Measurements from ENCODE around the gene CEP44. TPM values are rescaled to one million over a fixed set of nuclear protein-coding genes. Genes with fewer than 3 reads are reported as not detected.

CEP44 gene
- total RNA-seq, 1 experiment from 2014 or later = 20.0 TPM

GRCh38 chr4:174307694-174308093, 24.0 kb downstream of the CEP44 start:
- intact Hi-C loops (cut with micrococcal nuclease; ENCODE audit: unreplicated experiment) = no loop called here
- Histone ChIP-seq H3K9me3 (no peaks in the 10 kb centered on the region), H3K36me3 (ENCODE audit: control insufficient read depth, insufficient read depth, low read length) (no peaks in the 10 kb centered on the region), H3K4me1 (no peaks in the 10 kb centered on the region), H3K27me3 (replicated peaks; ENCODE audit: control insufficient read depth, insufficient read depth, low read length) (no peaks in the 10 kb centered on the region), H3K4me3 (ENCODE audit: low read depth, low read length) (no peak overlapping the region)
- Mint-ChIP-seq H3K4me1 (ENCODE audit: low read depth, unreplicated experiment) (no peaks in the 10 kb centered on the region), H3K36me3 (ENCODE audit: insufficient read depth, unreplicated experiment) (no peaks in the 10 kb centered on the region), H3K9me3 (ENCODE audit: unreplicated experiment) (no peaks in the 10 kb centered on the region), H3K4me3 (ENCODE audit: unreplicated experiment) (no peak overlapping the region), H3K27me3 (ENCODE audit: insufficient read depth, unreplicated experiment) (no peaks in the 10 kb centered on the region), H3K27ac (ENCODE audit: unreplicated experiment) (no peak overlapping the region)
- ChIA-PET CTCF (no interaction called here), POLR2A (no interaction called here)
- no TSS peak for BruUV-seq (replicated peaks)
- TF ChIP-seq CTCF (IDR thresholded peaks at IDR 0.05; ENCODE audit: insufficient read depth in 1 of 2, low read depth in 1 of 2, low read length in 1 of 2, severe bottlenecking in 1 of 2, unreplicated experiment in 1 of 2) = no peak
- DNase-seq = no peak

GRCh38 chr4:174312993-174313392, 29.3 kb downstream of the CEP44 start:
- no peaks in the 10 kb centered on the region for H3K9me3 ChIP-seq
- no peak for TF ChIP-seq CTCF (IDR thresholded peaks at IDR 0.05; ENCODE audit: insufficient read depth in 1 of 2, low read depth in 1 of 2, low read length in 1 of 2, severe bottlenecking in 1 of 2, unreplicated experiment in 1 of 2)
- DNase-seq = no peak
- no peak overlapping the region for H3K4me3 ChIP-seq (ENCODE audit: low read depth, low read length)
- ChIA-PET POLR2A (no interaction called here), CTCF (no interaction called here)
- Mint-ChIP-seq H3K27ac (ENCODE audit: unreplicated experiment) (no peak overlapping the region), H3K9me3 (ENCODE audit: unreplicated experiment) (no peaks in the 10 kb centered on the region), H3K36me3 (ENCODE audit: insufficient read depth, unreplicated experiment) (no peaks in the 10 kb centered on the region), H3K4me3 (ENCODE audit: unreplicated experiment) (no peak overlapping the region), H3K4me1 (ENCODE audit: low read depth, unreplicated experiment) (no peaks in the 10 kb centered on the region), H3K27me3 (ENCODE audit: insufficient read depth, unreplicated experiment) (no peaks in the 10 kb centered on the region)
- intact Hi-C loops (cut with micrococcal nuclease; ENCODE audit: unreplicated experiment) = no loop called here
- H3K36me3 ChIP-seq (ENCODE audit: control insufficient read depth, insufficient read depth, low read length) = no peaks in the 10 kb centered on the region
- no peaks in the 10 kb centered on the region for H3K27me3 ChIP-seq (replicated peaks; ENCODE audit: control insufficient read depth, insufficient read depth, low read length)
- H3K4me1 ChIP-seq = no peaks in the 10 kb centered on the region
- BruUV-seq (replicated peaks) = no TSS peak

- Mint-ChIP-seq H3K9me3 (ENCODE audit: unreplicated experiment) (no peaks in the 10 kb centered on the region), H3K4me1 (ENCODE audit: low read depth, unreplicated experiment) (no peaks in the 10 kb centered on the region), H3K27ac (ENCODE audit: unreplicated experiment) (no peak overlapping the region), H3K36me3 (ENCODE audit: insufficient read depth, unreplicated experiment) (no peaks in the 10 kb centered on the region), H3K27me3 (ENCODE audit: insufficient read depth, unreplicated experiment) (no peaks in the 10 kb centered on the region), H3K4me3 (ENCODE audit: unreplicated experiment) (no peak overlapping the region)
- no peak for DNase-seq
- Histone ChIP-seq H3K9me3 (no peaks in the 10 kb centered on the region), H3K36me3 (ENCODE audit: control insufficient read depth, insufficient read depth, low read length) (no peaks in the 10 kb centered on the region), H3K4me3 (ENCODE audit: low read depth, low read length) (no peak overlapping the region), H3K27me3 (replicated peaks; ENCODE audit: control insufficient read depth, insufficient read depth, low read length) (no peaks in the 10 kb centered on the region), H3K4me1 (no peaks in the 10 kb centered on the region)
- BruUV-seq (replicated peaks) = no TSS peak
- no peak for TF ChIP-seq CTCF (IDR thresholded peaks at IDR 0.05; ENCODE audit: insufficient read depth in 1 of 2, low read depth in 1 of 2, low read length in 1 of 2, severe bottlenecking in 1 of 2, unreplicated experiment in 1 of 2)
- intact Hi-C loops (cut with micrococcal nuclease; ENCODE audit: unreplicated experiment) = no loop called here
- ChIA-PET POLR2A (no interaction called here), CTCF (no interaction called here)
Measured at GRCh38 chr4:174314274-174314673, 30.6 kb downstream of the CEP44 start.

Measured in Caco-2 (cell line).